Natural killer cell (primary cell): Measurements from ENCODE around the gene CAP2. TPM values are rescaled to one million over a fixed set of nuclear protein-coding genes. Genes with fewer than 3 reads are reported as not detected.
A peak's percentile ranks its signal among the peaks of the same experiment; 100 is the strongest.

Source experiments
- ATAC-seq, 3 donors: fragments of 150-1000 bp in 2 of 3; fragments of 200-7000 bp in 1 of 3; cut with Tn5 transposase; 1 replicate in 1 of 3; 2 replicates in 2 of 3; pipeline ENCODE4 v1.10.0; 2021; ENCODE audit warnings: mild to moderate bottlenecking in 2 of 3, moderate library complexity in 2 of 3
- DNase-seq, 2 donors: peaks; one replicate each; pipeline versions ENCODE4 v3.0.0 to v3.0.0-alpha.2; 2013 to 2021; ENCODE audit warnings: mixed read lengths in 1 of 2
- H3K27ac ChIP-seq: one replicate; pipeline ENCODE4 v1.5.1; 2013; ENCODE audit warnings: mild to moderate bottlenecking, low read length
- H3K27me3 ChIP-seq: one replicate; pipeline ENCODE4 v1.6.1; 2013; ENCODE audit warnings: low read length; ENCODE audit not compliant: control insufficient read depth, insufficient read depth
- H3K36me3 ChIP-seq: one replicate; pipeline ENCODE4 v1.6.1; 2013; ENCODE audit warnings: low read length; ENCODE audit not compliant: control insufficient read depth, insufficient read depth
- H3K4me1 ChIP-seq: one replicate; pipeline ENCODE4 v1.6.1; 2013; ENCODE audit warnings: low read length; ENCODE audit not compliant: control insufficient read depth, insufficient read depth
- H3K4me3 ChIP-seq: one replicate; pipeline ENCODE4 v1.5.1; 2013; ENCODE audit warnings: low read length
- H3K9me3 ChIP-seq: one replicate; pipeline ENCODE4 v1.6.1; 2013; ENCODE audit warnings: low read length; ENCODE audit not compliant: control insufficient read depth, insufficient read depth
- H3K27ac Mint-ChIP-seq, 2 donors: one replicate each; pipeline ENCODE4 v1.8.0; 2022; ENCODE audit warnings: mild to moderate bottlenecking in 2 of 2, mixed read lengths in 2 of 2, moderate library complexity in 1 of 2
- H3K27me3 Mint-ChIP-seq, 2 donors: one replicate each; pipeline ENCODE4 v1.8.0; 2022; ENCODE audit warnings: low read depth in 2 of 2, mixed read lengths in 2 of 2
- H3K36me3 Mint-ChIP-seq: one replicate; pipeline ENCODE4 v1.8.0; 2022; ENCODE audit warnings: mixed read lengths
- H3K4me1 Mint-ChIP-seq, 2 donors: one replicate each; pipeline ENCODE4 v1.8.0; 2022; ENCODE audit warnings: mixed read lengths in 2 of 2
- H3K4me3 Mint-ChIP-seq: one replicate; pipeline ENCODE4 v1.8.0; 2022; ENCODE audit warnings: mild to moderate bottlenecking, moderate library complexity, mixed read lengths
- H3K9me3 Mint-ChIP-seq, 2 donors: one replicate each; pipeline ENCODE4 v1.8.0; 2022; ENCODE audit warnings: mixed read lengths in 2 of 2
- CTCF ChIP-seq: fragments of 200-600 bp; IDR thresholded peaks from one replicate; pipeline ENCODE4 v1.8.0; 2022; ENCODE audit warnings: antibody characterized with exemption
- WGBS: methylation state at CpG from one replicate; pipeline ENCODE4 v1.1.7; 2013; ENCODE audit warnings: missing lambda C conversion rate; ENCODE audit not compliant: insufficient coverage; 5-methylcytosine and 5-hydroxymethylcytosine counted together
- intact Hi-C: fragments of 100-400 bp; cut with micrococcal nuclease; formaldehyde crosslinking; loops from one replicate; pipeline ENCODE4 v1.14.2; 2022
- total RNA-seq, 4 donors: library from RNA; stranded (reverse); fragments of 120-200 nt in 1 of 4; gene quantifications; one replicate each; pipeline versions ENCODE4 v1.2.3 to v1.2.4, GENCODE V29; 2013 to 2022

CAP2 gene
- total RNA-seq, 3 donors from 2014 or later (not counting 1 experiment from before 2014, with no cell fraction given), result not detected

DNA sequence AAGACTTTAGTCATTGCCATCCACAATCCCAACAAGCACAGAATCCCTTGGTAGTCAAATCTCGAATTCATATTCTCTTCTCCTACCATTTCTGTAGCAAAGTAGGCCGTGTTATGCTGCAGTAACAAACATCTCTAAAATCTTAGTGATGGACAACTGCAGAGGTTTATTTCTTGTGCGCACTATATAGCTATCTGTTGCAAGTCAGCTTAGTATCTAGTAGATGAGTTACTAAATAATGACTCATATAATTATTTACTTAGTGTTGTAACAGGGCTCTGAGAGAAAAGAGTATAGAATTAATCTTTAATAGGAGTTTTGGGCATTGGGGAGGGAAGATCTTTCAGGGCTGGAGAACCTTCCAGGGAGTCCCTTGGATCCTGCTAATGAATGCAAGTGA lies 73.3 kb downstream of the CAP2 start:
- Histone ChIP-seq H3K4me3 (no peak overlapping the region), H3K27me3 (no peaks in the 10 kb centered on the region), H3K4me1 (no peaks in the 10 kb centered on the region), H3K36me3 (no peaks in the 10 kb centered on the region), H3K9me3 (no peaks in the 10 kb centered on the region), H3K27ac (no peak overlapping the region)
- no peaks in the 10 kb centered on the region for H3K36me3 Mint-ChIP-seq
- peaks cover 4 to 23% of the 10 kb centered on the region in 2 donors for H3K27me3 Mint-ChIP-seq
- no peak overlapping the region for H3K4me3 Mint-ChIP-seq
- H3K9me3 Mint-ChIP-seq, result no peaks in the 10 kb centered on the region
- DNase-seq (no peak), ATAC-seq (no peak)
- no peak for TF ChIP-seq CTCF
- WGBS, result 50% methylated on average over 1 of the region's 3 CpGs
- no peaks in the 10 kb centered on the region for H3K4me1 Mint-ChIP-seq
- intact Hi-C loops, result no loop called here
- no peak overlapping the region for H3K27ac Mint-ChIP-seq

DNA sequence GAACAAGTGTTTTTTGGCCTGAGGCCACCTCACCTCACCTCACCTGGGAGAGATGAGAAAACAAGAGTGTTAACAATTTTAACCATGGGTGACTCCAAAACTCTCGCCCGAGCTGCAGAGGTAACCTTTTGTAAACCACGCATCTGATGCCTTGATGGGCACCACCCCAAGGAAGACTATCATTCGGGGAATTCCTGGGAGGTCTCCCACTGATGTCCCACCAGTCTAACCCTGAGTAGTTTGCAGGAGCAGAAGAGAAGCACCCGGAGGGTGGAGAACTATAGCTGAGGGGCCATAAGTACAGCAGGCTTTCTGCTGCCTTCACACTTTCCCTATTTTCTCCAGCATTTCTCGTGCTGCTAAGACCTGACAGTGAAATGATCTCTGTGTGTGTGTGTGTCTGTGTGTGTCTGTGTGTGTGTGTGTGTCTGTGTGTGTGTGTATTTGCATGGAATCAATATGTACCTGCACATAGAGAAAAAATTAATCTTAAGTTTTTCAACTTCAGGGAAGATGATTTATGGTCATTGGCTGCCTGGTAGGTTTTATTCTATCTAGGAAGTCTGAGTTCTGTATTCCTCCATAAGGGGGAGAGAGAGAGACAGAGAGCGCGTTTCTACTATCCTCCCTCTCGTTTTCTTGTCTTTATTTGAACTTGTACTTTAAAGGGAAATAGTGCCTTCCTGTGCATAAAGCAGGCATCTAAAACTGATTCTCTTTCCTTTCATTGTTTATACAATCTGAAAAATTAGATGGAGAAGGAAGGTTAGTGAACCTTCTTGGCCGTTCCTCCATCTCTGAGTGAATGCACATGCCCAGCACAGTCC lies 75.8 kb downstream of the CAP2 start:
- no peaks in the 10 kb centered on the region for H3K9me3 Mint-ChIP-seq
- Histone ChIP-seq H3K4me3 (no peak overlapping the region), H3K4me1 (no peaks in the 10 kb centered on the region), H3K36me3 (no peaks in the 10 kb centered on the region), H3K27ac (no peak overlapping the region), H3K27me3 (no peaks in the 10 kb centered on the region), H3K9me3 (no peaks in the 10 kb centered on the region)
- TF ChIP-seq CTCF, result no peak
- H3K27ac Mint-ChIP-seq, result no peak overlapping the region
- H3K36me3 Mint-ChIP-seq, result no peaks in the 10 kb centered on the region
- intact Hi-C loops, result no loop called here
- WGBS, result 86% methylated on average over 7 of the region's 10 CpGs
- H3K4me3 Mint-ChIP-seq, result no peak overlapping the region
- H3K4me1 Mint-ChIP-seq, result no peaks in the 10 kb centered on the region
- no peak for DNase-seq
- ATAC-seq, result peak in 1 of 3 donors; percentile 24
- H3K27me3 Mint-ChIP-seq, result peaks cover 6 to 23% of the 10 kb centered on the region in 2 donors

GRCh38 chr6:17470202-17470937 lies 77.0 kb downstream of the CAP2 start:
- H3K9me3 Mint-ChIP-seq, result no peaks in the 10 kb centered on the region
- no peak for ATAC-seq
- TF ChIP-seq CTCF, result no peak
- H3K4me3 Mint-ChIP-seq, result no peak overlapping the region
- Histone ChIP-seq H3K9me3 (no peaks in the 10 kb centered on the region), H3K36me3 (no peaks in the 10 kb centered on the region), H3K27me3 (no peaks in the 10 kb centered on the region), H3K4me1 (no peaks in the 10 kb centered on the region), H3K4me3 (no peak overlapping the region), H3K27ac (no peak overlapping the region)
- peaks cover 7 to 23% of the 10 kb centered on the region in 2 donors for H3K27me3 Mint-ChIP-seq
- no peak for DNase-seq
- H3K27ac Mint-ChIP-seq, result no peak overlapping the region
- WGBS, result 73% methylated on average over 1 of the region's 2 CpGs
- no peaks in the 10 kb centered on the region for H3K36me3 Mint-ChIP-seq
- H3K4me1 Mint-ChIP-seq, result no peaks in the 10 kb centered on the region
- intact Hi-C loops, result no loop called here
